HCT116 (cell line): ENCODE data around the gene TTC19. TPM values are rescaled to one million over a fixed set of nuclear protein-coding genes. Genes with fewer than 3 reads are reported as not detected.
A peak's percentile ranks its signal among the peaks of the same experiment; 100 is the strongest.

Source experiments
- ATAC-seq: fragments of 200-7000 bp; cut with Tn5 transposase; 2 replicates; pipeline ENCODE4 v1.9.1; 2020; ENCODE audit warnings: mild to moderate bottlenecking, moderate library complexity
- BruUV-seq: library from RNA; stranded (reverse); fragments of 400-500 nt; replicated peaks from 2 replicates; lab custom pipeline; 2021; lab: Mats Ljungman, UMichigan
- CTCF ChIA-PET: fragments of 300-600 bp; sonication (Branson Sonifier 250); formaldehyde crosslinking; loops from one replicate; lab custom pipeline; 2021; ENCODE audit warnings: antibody characterized with exemption; lab: Charles Lee
- POLR2A ChIA-PET: fragments of 300-600, 350-600 bp; sonication (Branson Sonifier 250); formaldehyde crosslinking; loops from one replicate; lab custom pipeline; 2021; ENCODE audit warnings: antibody characterized with exemption; lab: Charles Lee
- RAD21 ChIA-PET, 2 experiments: fragments of 300-600 bp; sonication (Branson Sonifier 250); formaldehyde crosslinking; loops; one replicate each; lab custom pipeline; 2023; ENCODE audit warnings: low total read pairs in 2 of 2; ENCODE audit not compliant: uncharacterized antibody in 2 of 2, unreplicated experiment in 2 of 2, low non-redundant PET in 1 of 2; lab: Charles Lee
- DNase-seq: peaks from one replicate; pipeline ENCODE4 v3.0.0-alpha.2; 2010; ENCODE audit warnings: low read depth, low spot score
- H2AFZ ChIP-seq: fragments of 200-600 bp; shearing (Covaris generic), sonication (generic); 2 replicates; pipeline ENCODE4 v1.6.1; 2017; ENCODE audit warnings: low read depth, mixed run types, mixed read lengths, antibody characterized with exemption, low read length; ENCODE audit not compliant: poor library complexity, severe bottlenecking
- H3K27ac ChIP-seq: 2 replicates; pipeline ENCODE4 v1.5.1; 2012; ENCODE audit warnings: low read depth, low read length
- H3K27me3 ChIP-seq: fragments of 200-600 bp; sonication (generic); 2 replicates; pipeline ENCODE4 v1.6.1; 2016; ENCODE audit warnings: mixed run types, low read length, mixed read lengths; ENCODE audit not compliant: insufficient read depth
- H3K36me3 ChIP-seq, 2 experiments: fragments of 200-500 bp in 1 of 2; fragments of 200-600 bp in 1 of 2; sonication (Bioruptor generic) in 1 of 2; sonication (generic) in 1 of 2; 2 replicates each; pipeline versions ENCODE4 v1.5.1 to v1.6.1; 2014 to 2016; ENCODE audit warnings: low read length in 2 of 2, inconsistent platforms in 1 of 2, mixed read lengths in 1 of 2, mixed run types in 1 of 2; ENCODE audit not compliant: insufficient read depth in 2 of 2, control insufficient read depth in 1 of 2
- H3K4me1 ChIP-seq, 2 experiments: fragments of 200-600 bp in 1 of 2; sonication (generic) in 1 of 2; 2 replicates each; pipeline versions ENCODE4 v1.5.1 to v1.6.1; 2012 to 2017; ENCODE audit warnings: low read length in 2 of 2, inconsistent platforms in 1 of 2, mild to moderate bottlenecking in 1 of 2, mixed read lengths in 1 of 2, mixed run types in 1 of 2, moderate library complexity in 1 of 2; ENCODE audit not compliant: insufficient read depth in 2 of 2, control insufficient read depth in 1 of 2
- H3K4me2 ChIP-seq: fragments of 200-600 bp; sonication (generic); 2 replicates; pipeline ENCODE4 v1.6.1; 2017; ENCODE audit warnings: mixed run types, low read length, mixed read lengths
- H3K4me3 ChIP-seq, 2 experiments: fragments of 200-600 bp in 1 of 2; sonication (generic) in 1 of 2; replicated peaks in 1 of 2; 2 replicates each; pipeline ENCODE4 v1.5.1; 2011 to 2016; ENCODE audit warnings: low read length in 2 of 2, control low read depth in 1 of 2, low read depth in 1 of 2, mild to moderate bottlenecking in 1 of 2, mixed read lengths in 1 of 2, mixed run types in 1 of 2
- H3K79me2 ChIP-seq: fragments of 200-600 bp; sonication (generic); 2 replicates; pipeline ENCODE4 v1.6.1; 2017; ENCODE audit warnings: mild to moderate bottlenecking, mixed run types, low read length, moderate library complexity, mixed read lengths; ENCODE audit not compliant: insufficient read depth
- H3K9ac ChIP-seq: fragments of 200-600 bp; sonication (generic); 2 replicates; pipeline ENCODE4 v1.6.1; 2016; ENCODE audit warnings: low read length, mixed read lengths
- H3K9me2 ChIP-seq: fragments of 200-600 bp; sonication (generic), shearing (Covaris generic); 2 replicates; pipeline ENCODE4 v1.6.1; 2017; ENCODE audit warnings: mixed run types, mild to moderate bottlenecking, moderate library complexity; ENCODE audit not compliant: insufficient read depth
- H3K9me3 ChIP-seq, 2 experiments: fragments of 200-500 bp in 1 of 2; fragments of 200-600 bp in 1 of 2; sonication (Bioruptor generic) in 1 of 2; sonication (generic) in 1 of 2; 2 replicates each; pipeline ENCODE4 v1.6.1; 2014 to 2017; ENCODE audit warnings: low read length in 2 of 2, mixed read lengths in 2 of 2, inconsistent platforms in 1 of 2, low read depth in 1 of 2, mild to moderate bottlenecking in 1 of 2, mixed run types in 1 of 2, moderate library complexity in 1 of 2; ENCODE audit not compliant: control insufficient read depth in 1 of 2, insufficient read depth in 1 of 2
- H4K20me1 ChIP-seq: fragments of 200-600 bp; sonication (generic), shearing (Covaris generic); 2 replicates; pipeline ENCODE4 v1.6.1; 2017; ENCODE audit warnings: mixed run types, mild to moderate bottlenecking, moderate library complexity; ENCODE audit not compliant: insufficient read depth
- EGR1 ChIP-seq: IDR thresholded peaks from 2 replicates; pipeline ENCODE4 v1.6.1; 2012; ENCODE audit warnings: low read depth
- JUND ChIP-seq: IDR thresholded peaks from 2 replicates; pipeline ENCODE4 v1.6.1; 2012
- POLR2AphosphoS5 ChIP-seq: IDR thresholded peaks from 2 replicates; pipeline ENCODE4 v1.6.1; 2011; ENCODE audit warnings: mild to moderate bottlenecking, low read depth, low read length, moderate library complexity
- RAD21 ChIP-seq: IDR thresholded peaks from 2 replicates; pipeline ENCODE4 v1.6.1; 2012; ENCODE audit warnings: low read depth, mild to moderate bottlenecking
- SIN3A ChIP-seq: IDR thresholded peaks from 2 replicates; pipeline ENCODE4 v1.6.1; 2012; ENCODE audit warnings: low read depth
- SP1 ChIP-seq: IDR thresholded peaks from 2 replicates; pipeline ENCODE4 v1.6.1; 2012; ENCODE audit warnings: low read depth
- SRF ChIP-seq: IDR thresholded peaks from 2 replicates; pipeline ENCODE4 v1.6.1; 2012; ENCODE audit warnings: low read depth
- TCF7L2 ChIP-seq: IDR thresholded peaks from 2 replicates; pipeline ENCODE4 v1.7.0; 2011; ENCODE audit warnings: borderline replicate concordance, inconsistent platforms; ENCODE audit not compliant: insufficient read depth, insufficient read length; ENCODE audit errors: extremely low read depth
- ZFX ChIP-seq: fragments of 450-650 bp; IDR thresholded peaks from 2 replicates; pipeline ENCODE4 v1.6.1; 2017
- ZNF274 ChIP-seq: fragments of 200-500 bp; sonication (Bioruptor generic); IDR thresholded peaks from 2 replicates; pipeline ENCODE4 v1.6.1; 2014; ENCODE audit warnings: mild to moderate bottlenecking, low read depth, low read length, inconsistent platforms
- intact Hi-C: fragments of 100-400 bp; cut with micrococcal nuclease; formaldehyde crosslinking; loops from 2 replicates; pipeline ENCODE4 v1.10.0; 2022
- total RNA-seq: library from RNA; stranded (reverse); gene quantifications from one replicate; pipeline ENCODE4 v1.2.1, GENCODE V29; 2021; ENCODE audit not compliant: unreplicated experiment
- TF ChIP-seq, protein P1 (sequence below): IDR thresholded peaks from 2 replicates; pipeline ENCODE4 v1.6.1; 2011; ENCODE audit warnings: mild to moderate bottlenecking, low read length, moderate library complexity; ENCODE audit not compliant: insufficient replicate concordance; ENCODE audit errors: extremely low read depth
- TF ChIP-seq, protein P2 (sequence below): IDR thresholded peaks from 2 replicates; pipeline ENCODE4 v1.6.1; 2012

Gene TTC19
- total RNA-seq, 1 experiment from 2014 or later = 61.3 TPM

DNA sequence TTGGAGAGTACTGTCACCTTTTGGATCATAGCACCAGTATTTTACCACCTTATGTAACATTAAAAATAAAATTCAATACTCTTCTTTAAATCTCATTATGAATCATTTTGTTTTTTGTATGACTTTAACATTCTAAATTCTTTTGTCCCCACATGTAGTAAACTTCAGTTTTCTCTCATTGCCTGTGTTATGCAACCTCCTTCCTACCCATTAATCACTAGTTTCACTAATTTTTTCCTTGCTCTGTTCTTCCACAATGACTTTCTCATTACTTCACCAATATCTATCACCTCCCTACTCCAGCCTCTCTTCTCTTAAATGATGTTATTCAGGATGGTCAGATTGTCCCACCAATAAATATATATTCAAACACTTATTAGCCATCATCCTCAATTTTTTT, 68.7 kb downstream of the TTC19 start:
- H3K9me3 ChIP-seq = no peaks in the 10 kb centered on the region
- TSS peak; percentile 2 for BruUV-seq
- H3K9me2 ChIP-seq = no peaks in the 10 kb centered on the region
- H3K27ac ChIP-seq = no peak overlapping the region
- RAD21 ChIA-PET = no interaction called here
- H3K9ac ChIP-seq = no peak overlapping the region
- no peak overlapping the region for H3K4me2 ChIP-seq
- H3K27me3 ChIP-seq = no peaks in the 10 kb centered on the region
- DNase-seq = no peak
- TF ChIP-seq ZFX (no peak), SIN3A (no peak), POLR2AphosphoS5 (no peak), RAD21 (no peak), EGR1 (no peak), JUND (no peak), SP1 (no peak), ZNF274 (no peak), TCF7L2 (no peak), SRF (no peak)
- TF ChIP-seq, protein P1, sequence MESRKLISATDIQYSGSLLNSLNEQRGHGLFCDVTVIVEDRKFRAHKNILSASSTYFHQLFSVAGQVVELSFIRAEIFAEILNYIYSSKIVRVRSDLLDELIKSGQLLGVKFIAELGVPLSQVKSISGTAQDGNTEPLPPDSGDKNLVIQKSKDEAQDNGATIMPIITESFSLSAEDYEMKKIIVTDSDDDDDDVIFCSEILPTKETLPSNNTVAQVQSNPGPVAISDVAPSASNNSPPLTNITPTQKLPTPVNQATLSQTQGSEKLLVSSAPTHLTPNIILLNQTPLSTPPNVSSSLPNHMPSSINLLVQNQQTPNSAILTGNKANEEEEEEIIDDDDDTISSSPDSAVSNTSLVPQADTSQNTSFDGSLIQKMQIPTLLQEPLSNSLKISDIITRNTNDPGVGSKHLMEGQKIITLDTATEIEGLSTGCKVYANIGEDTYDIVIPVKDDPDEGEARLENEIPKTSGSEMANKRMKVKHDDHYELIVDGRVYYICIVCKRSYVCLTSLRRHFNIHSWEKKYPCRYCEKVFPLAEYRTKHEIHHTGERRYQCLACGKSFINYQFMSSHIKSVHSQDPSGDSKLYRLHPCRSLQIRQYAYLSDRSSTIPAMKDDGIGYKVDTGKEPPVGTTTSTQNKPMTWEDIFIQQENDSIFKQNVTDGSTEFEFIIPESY = no peak
- TF ChIP-seq, protein P2, sequence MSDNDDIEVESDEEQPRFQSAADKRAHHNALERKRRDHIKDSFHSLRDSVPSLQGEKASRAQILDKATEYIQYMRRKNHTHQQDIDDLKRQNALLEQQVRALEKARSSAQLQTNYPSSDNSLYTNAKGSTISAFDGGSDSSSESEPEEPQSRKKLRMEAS = no peak
- no peaks in the 10 kb centered on the region for H3K4me1 ChIP-seq
- H3K36me3 ChIP-seq = peaks cover 27 to 30% of the 10 kb centered on the region in 2 experiments
- H2AFZ ChIP-seq = no peak overlapping the region
- intact Hi-C loops = no loop called here
- no peak for ATAC-seq
- CTCF ChIA-PET = no interaction called here
- no peak overlapping the region for H3K4me3 ChIP-seq
- no peaks in the 10 kb centered on the region for H4K20me1 ChIP-seq
- POLR2A ChIA-PET = no interaction called here
- H3K79me2 ChIP-seq = no peaks in the 10 kb centered on the region
